Testis (tissue), 3 donors: ENCODE results near the gene GABBR2. TPM values are rescaled to one million over a fixed set of nuclear protein-coding genes. Genes with fewer than 3 reads are reported as not detected.

Experiments
- DNase-seq: peaks from one replicate; pipeline ENCODE4 v3.0.0-alpha.2; 2019
- H3K27ac ChIP-seq, 2 donors: fragments of 200-600 bp; sonication (generic); one replicate each; pipeline ENCODE4 v1.5.1; 2019
- H3K27me3 ChIP-seq: fragments of 200-600 bp; sonication (generic); one replicate; pipeline ENCODE4 v1.5.1; 2019
- H3K36me3 ChIP-seq: fragments of 200-600 bp; sonication (generic); one replicate; pipeline ENCODE4 v1.5.1; 2017; ENCODE audit warnings: low read depth; ENCODE audit errors: missing control alignments
- H3K4me1 ChIP-seq: fragments of 200-600 bp; sonication (generic); one replicate; pipeline ENCODE4 v1.5.1; 2019
- H3K4me3 ChIP-seq, 2 donors: fragments of 200-600 bp; sonication (generic); one replicate each; pipeline ENCODE4 v1.5.1; 2017 to 2019
- H3K9me3 ChIP-seq: fragments of 200-600 bp; sonication (generic); one replicate; pipeline ENCODE4 v1.5.1; 2017
- POLR2A ChIP-seq: fragments of 450-650 bp; IDR thresholded peaks from one replicate; pipeline ENCODE4 v1.6.1; 2017; ENCODE audit warnings: antibody characterized with exemption, mild to moderate bottlenecking, moderate library complexity
- WGBS, 2 donors: methylation state at CpG; one replicate each; pipeline ENCODE4 v1.1.5; 2018; 5-methylcytosine and 5-hydroxymethylcytosine counted together
- intact Hi-C: fragments of 100-400 bp; cut with DNase I; formaldehyde crosslinking; loops from one replicate; pipeline ENCODE4 v1.15.1; 2023; ENCODE audit warnings: low total_unique reads
- polyA plus RNA-seq: library from polyadenylated mRNA; stranded (reverse); fragments of 350-450 nt; fragmentation: Illumina TruSeq; extraction: RNeasy Lipid Tissue Mini Kit (QIAGEN cat#74804); gene quantifications from one replicate; pipeline ENCODE4 v1.2.3, GENCODE V29; 2014; ENCODE audit warnings: low read depth, low replicate concordance; ENCODE audit not compliant: insufficient read depth
- total RNA-seq, 2 donors: library from RNA; depleted of rRNA; stranded (reverse); fragments of >200 nt; gene quantifications; one replicate each; pipeline ENCODE4 v1.2.3, GENCODE V29; 2016
- TF ChIP-seq, protein P1 (sequence below), 3 experiments: fragments of 450-650 bp in 2 of 3; fragments of 200-600 bp in 1 of 3; sonication (generic) in 1 of 3; IDR thresholded peaks; one replicate each; pipeline ENCODE4 v1.5.1; 2016 to 2019; ENCODE audit warnings: antibody characterized with exemption in 3 of 3, mild to moderate bottlenecking in 2 of 3, moderate library complexity in 1 of 3

Gene GABBR2
- total and polyA plus RNA-seq, 3 donors from 2014 or later: 3.0 to 8.1 (median 6.9) TPM

DNA sequence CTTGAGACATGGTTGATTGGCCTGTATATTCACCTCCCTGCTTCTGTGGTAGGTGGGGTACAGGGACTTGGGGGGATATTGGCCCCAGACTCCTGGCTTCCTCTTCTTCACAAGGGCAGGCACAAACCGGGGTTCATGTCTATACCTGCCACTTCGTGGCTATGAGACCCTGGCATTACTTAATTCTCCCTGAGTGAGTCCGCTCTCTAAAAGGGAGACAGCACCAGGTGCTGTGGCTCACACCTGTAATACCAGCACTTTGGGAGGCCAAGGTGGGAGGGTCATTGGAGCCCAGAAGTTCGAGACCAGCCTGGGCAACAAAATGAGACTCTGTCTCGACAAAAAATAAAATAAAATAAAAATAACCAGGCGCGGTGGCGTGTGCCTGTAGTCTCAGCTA, 178.5 kb downstream of the GABBR2 start:
- Histone ChIP-seq H3K27ac (no peak overlapping the region), H3K36me3 (no peaks in the 10 kb centered on the region), H3K4me3 (no peak overlapping the region), H3K27me3 (no peaks in the 10 kb centered on the region), H3K9me3 (no peaks in the 10 kb centered on the region), H3K4me1 (no peaks in the 10 kb centered on the region)
- TF ChIP-seq, protein P1, sequence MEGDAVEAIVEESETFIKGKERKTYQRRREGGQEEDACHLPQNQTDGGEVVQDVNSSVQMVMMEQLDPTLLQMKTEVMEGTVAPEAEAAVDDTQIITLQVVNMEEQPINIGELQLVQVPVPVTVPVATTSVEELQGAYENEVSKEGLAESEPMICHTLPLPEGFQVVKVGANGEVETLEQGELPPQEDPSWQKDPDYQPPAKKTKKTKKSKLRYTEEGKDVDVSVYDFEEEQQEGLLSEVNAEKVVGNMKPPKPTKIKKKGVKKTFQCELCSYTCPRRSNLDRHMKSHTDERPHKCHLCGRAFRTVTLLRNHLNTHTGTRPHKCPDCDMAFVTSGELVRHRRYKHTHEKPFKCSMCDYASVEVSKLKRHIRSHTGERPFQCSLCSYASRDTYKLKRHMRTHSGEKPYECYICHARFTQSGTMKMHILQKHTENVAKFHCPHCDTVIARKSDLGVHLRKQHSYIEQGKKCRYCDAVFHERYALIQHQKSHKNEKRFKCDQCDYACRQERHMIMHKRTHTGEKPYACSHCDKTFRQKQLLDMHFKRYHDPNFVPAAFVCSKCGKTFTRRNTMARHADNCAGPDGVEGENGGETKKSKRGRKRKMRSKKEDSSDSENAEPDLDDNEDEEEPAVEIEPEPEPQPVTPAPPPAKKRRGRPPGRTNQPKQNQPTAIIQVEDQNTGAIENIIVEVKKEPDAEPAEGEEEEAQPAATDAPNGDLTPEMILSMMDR (IDR thresholded peaks at IDR 0.05): no peak
- no peak for TF ChIP-seq POLR2A
- no peak for DNase-seq
- 78% methylated on average over 8 of the region's 8 CpGs for WGBS, 2 donors
- intact Hi-C loops: no loop called here

DNA sequence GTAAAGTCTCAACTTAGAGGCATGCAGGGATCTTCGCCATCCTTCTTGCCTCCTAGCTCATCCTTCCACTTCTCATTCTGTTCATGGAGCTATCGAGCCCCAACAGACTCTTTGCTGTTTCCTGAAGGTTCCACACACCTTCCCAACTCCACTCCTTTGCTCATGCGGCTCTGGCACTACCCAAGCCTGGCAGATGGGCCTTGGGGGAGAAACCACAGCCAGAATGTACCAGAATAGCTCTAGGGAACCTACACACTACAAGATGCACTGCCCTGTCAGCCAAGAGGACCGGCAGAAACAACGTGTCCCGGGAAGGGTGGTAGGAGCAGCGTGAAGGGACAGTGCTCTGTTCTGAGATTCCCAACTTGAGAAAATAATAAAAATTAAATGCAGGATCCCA, 178.9 kb downstream of the GABBR2 start:
- no peaks in the 10 kb centered on the region for H3K27me3 ChIP-seq
- DNase-seq: no peak
- H3K4me3 ChIP-seq: no peak overlapping the region
- H3K9me3 ChIP-seq: no peaks in the 10 kb centered on the region
- WGBS, 2 donors: 79 to 84% methylated on average over 7 of the region's 7 CpGs
- H3K36me3 ChIP-seq: no peaks in the 10 kb centered on the region
- intact Hi-C loops: no loop called here
- H3K4me1 ChIP-seq: no peaks in the 10 kb centered on the region
- no peak overlapping the region for H3K27ac ChIP-seq
- TF ChIP-seq POLR2A: no peak
- TF ChIP-seq, protein P1 (IDR thresholded peaks at IDR 0.05): no peak

DNA sequence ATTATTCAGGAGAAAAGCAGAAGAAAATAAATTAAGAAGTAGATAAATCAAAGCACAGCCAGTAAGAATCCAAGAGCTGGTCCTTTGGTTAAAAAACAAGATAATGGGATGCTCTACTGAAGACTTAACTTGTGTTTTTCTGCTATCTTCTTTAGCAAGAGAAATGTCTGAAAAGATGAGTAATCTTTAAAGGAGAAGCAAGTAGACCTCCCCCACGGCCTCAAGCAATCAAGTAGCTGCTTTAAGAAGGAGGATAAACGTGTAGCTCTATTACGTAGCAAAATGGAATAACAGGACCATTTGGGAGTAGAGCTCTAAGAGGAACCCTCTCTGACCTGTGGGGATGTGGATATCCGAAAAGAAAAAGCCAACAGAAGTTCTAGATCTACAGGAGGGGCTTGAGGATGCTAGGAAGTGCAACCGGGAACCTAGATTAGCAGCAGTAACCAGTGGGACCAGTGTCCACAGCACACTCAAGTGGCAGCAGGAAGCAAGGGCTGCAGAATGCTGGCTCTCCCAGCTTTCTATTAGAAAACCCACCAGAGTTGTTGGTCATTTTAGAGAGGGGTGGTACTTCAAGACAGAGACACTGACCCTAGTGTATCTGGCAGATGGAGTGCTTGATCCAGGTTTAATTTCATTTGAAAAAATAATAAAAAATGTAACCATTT, 185.4 kb downstream of the GABBR2 start:
- no peak for DNase-seq

DNA sequence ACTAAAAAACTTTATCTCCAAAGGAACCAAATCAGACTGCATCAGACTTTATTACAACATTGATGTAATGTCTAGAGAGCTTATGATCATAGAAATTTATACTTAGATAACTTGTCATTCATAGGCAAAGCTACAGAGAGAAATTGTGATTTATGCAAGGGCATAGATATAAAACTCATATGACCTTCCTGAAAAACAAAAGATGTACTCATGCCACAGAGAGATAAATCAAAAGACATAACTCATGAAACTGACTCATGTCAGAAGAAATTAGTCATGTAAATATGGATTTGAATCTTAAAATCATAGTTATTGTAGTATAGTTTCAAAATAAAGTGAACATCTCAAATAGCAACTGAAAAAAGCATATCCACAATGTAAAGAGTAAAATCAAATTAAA, 186.2 kb downstream of the GABBR2 start:
- TF ChIP-seq, protein P1 (IDR thresholded peaks at IDR 0.05): no peak
- TF ChIP-seq POLR2A: no peak
- no peaks in the 10 kb centered on the region for H3K27me3 ChIP-seq
- no peak overlapping the region for H3K27ac ChIP-seq
- intact Hi-C loops: no loop called here
- H3K9me3 ChIP-seq: no peaks in the 10 kb centered on the region
- DNase-seq: no peak
- no peak overlapping the region for H3K4me3 ChIP-seq
- no peaks in the 10 kb centered on the region for H3K36me3 ChIP-seq
- H3K4me1 ChIP-seq: no peaks in the 10 kb centered on the region

More for the DNA sequence above, 185.4 kb downstream of the GABBR2 start:
- intact Hi-C loops: no loop called here
- no peak overlapping the region for H3K4me3 ChIP-seq
- no peak for TF ChIP-seq POLR2A
- TF ChIP-seq, protein P1 (IDR thresholded peaks at IDR 0.05): no peak
- 43% methylated on average over 5 of the region's 5 CpGs for WGBS, 2 donors
- no peaks in the 10 kb centered on the region for H3K36me3 ChIP-seq
- H3K9me3 ChIP-seq: no peaks in the 10 kb centered on the region
- H3K27me3 ChIP-seq: no peaks in the 10 kb centered on the region
- H3K27ac ChIP-seq: no peak overlapping the region
- no peaks in the 10 kb centered on the region for H3K4me1 ChIP-seq

DNA sequence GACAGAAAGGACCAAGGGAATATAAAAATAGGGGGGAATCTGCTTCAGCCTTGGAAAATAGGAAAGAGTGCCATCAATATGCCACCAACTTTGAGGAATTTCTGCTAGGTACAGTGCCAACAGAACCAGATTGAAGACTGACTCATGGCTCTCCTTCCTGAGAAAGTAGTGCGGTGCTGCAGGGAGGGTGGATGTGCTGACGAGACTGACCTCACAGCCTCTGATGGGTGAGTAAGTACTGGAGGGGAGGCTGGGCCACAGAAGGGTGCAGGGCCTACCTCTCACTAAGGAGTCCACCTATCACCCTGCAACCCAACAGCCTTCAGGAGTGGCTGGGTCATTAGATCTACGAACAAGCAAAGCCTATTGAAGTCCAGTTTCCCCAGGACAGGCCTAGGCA, 187.6 kb downstream of the GABBR2 start:
- WGBS, 2 donors: 87 to 95% methylated on average over 3 of the region's 3 CpGs
- Histone ChIP-seq H3K27me3 (no peaks in the 10 kb centered on the region), H3K36me3 (no peaks in the 10 kb centered on the region), H3K4me1 (no peaks in the 10 kb centered on the region), H3K4me3 (no peak overlapping the region), H3K27ac (no peak overlapping the region), H3K9me3 (no peaks in the 10 kb centered on the region)
- DNase-seq: no peak
- intact Hi-C loops: no loop called here
- TF ChIP-seq, protein P1 (IDR thresholded peaks at IDR 0.05): no peak
- TF ChIP-seq POLR2A: no peak
